Peyer's patch (tissue), 4 donors: ENCODE results near the gene SNRPA1.

Source experiments
- CTCF ChIP-seq, 6 experiments: fragments of 450-650 bp in 4 of 6; fragments of 200-600 bp in 2 of 6; sonication (generic) in 1 of 6; IDR thresholded peaks; one replicate each; pipeline ENCODE4 v1.5.1; 2017 to 2019; ENCODE audit warnings: antibody characterized with exemption in 6 of 6, mild to moderate bottlenecking in 3 of 6, moderate library complexity in 1 of 6
- POLR2A ChIP-seq, 2 donors: fragments of 450-650 bp; IDR thresholded peaks; one replicate each; pipeline ENCODE4 v1.5.1; 2017; ENCODE audit warnings: antibody characterized with exemption in 2 of 2, mild to moderate bottlenecking in 2 of 2, moderate library complexity in 2 of 2

GRCh38 chr15:101318147-101318819 lies 23.2 kb upstream of the SNRPA1 start:
- TF ChIP-seq CTCF (IDR thresholded peaks at IDR 0.05) (no peak), POLR2A (IDR thresholded peaks at IDR 0.05) (no peak)
